GM13976 (cell line): ENCODE results near the gene MTPN.

Experiments
- DNase-seq: peaks from one replicate; pipeline ENCODE4 v3.0.0; 2012; ENCODE audit warnings: low spot score
- in situ Hi-C: fragments of 300-500 bp; cut with MboI; formaldehyde crosslinking; loops from one replicate; pipeline ENCODE4 v1.12.0; 2022; ENCODE audit warnings: low sequenced_read_pairs, mixed read lengths, inconsistent platforms; ENCODE audit not compliant: unreplicated experiment
- TF ChIP-seq, protein P1 (sequence below): IDR thresholded peaks from 2 replicates; pipeline ENCODE4 v1.5.1; 2012; ENCODE audit warnings: borderline replicate concordance, mild to moderate bottlenecking; ENCODE audit not compliant: insufficient read depth; ENCODE audit errors: extremely low read depth, missing control alignments, control extremely low read depth

Gene MTPN

DNA sequence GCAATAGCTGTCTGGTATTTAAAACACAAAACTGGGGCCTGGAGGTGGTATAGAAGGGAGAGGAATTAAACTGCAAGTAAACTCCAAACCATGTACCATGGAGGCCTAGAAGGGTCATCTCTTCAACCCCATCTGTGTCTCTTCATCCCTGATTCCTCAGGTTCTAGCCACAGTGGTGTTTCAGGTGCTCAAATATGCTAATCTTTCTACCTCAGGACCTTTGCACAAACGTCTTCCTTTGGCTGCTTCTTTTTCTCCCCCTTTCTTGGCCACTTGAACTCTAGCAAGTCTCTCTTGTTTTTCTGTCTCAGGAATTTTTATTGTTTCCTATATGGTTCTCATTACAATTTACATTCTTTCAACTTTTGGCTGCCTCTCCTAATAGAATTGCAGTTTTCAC lies 25.6 kb upstream of the MTPN start:
- in situ Hi-C loops, result no loop called here
- TF ChIP-seq, protein P1, sequence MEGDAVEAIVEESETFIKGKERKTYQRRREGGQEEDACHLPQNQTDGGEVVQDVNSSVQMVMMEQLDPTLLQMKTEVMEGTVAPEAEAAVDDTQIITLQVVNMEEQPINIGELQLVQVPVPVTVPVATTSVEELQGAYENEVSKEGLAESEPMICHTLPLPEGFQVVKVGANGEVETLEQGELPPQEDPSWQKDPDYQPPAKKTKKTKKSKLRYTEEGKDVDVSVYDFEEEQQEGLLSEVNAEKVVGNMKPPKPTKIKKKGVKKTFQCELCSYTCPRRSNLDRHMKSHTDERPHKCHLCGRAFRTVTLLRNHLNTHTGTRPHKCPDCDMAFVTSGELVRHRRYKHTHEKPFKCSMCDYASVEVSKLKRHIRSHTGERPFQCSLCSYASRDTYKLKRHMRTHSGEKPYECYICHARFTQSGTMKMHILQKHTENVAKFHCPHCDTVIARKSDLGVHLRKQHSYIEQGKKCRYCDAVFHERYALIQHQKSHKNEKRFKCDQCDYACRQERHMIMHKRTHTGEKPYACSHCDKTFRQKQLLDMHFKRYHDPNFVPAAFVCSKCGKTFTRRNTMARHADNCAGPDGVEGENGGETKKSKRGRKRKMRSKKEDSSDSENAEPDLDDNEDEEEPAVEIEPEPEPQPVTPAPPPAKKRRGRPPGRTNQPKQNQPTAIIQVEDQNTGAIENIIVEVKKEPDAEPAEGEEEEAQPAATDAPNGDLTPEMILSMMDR, result no peak
- no peak for DNase-seq

DNA sequence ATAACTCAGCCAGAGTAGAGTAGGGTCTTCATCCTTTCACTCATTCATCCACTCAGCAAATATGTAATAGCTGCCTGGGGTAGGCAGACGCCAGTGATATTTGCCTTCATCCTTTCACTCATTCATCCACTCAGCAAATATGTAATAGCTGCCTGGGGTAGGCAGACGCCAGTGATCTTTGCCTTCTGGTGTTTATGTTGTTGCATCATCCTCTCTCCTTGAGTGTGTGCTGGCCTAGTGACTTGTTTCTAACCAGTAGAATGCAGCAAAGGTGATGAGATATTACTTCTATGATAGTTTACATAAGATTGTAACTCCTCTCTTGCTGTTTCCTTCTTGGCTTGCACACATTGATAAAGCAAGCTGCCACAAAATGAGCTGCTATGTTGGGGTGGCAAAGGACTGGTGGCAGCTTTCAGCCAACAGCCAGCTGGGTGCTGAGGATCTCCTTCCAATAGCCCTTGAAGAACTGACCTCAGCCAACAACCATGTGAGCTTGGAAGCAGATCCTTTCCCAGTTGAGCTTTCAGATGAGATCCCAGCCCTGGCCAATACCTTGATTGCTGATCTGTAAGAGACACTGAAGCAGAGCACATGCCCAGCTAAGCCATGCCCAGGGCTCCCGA lies 23.2 kb upstream of the MTPN start:
- DNase-seq, result no peak
- in situ Hi-C loops, result no loop called here
- TF ChIP-seq, protein P1, result no peak

DNA sequence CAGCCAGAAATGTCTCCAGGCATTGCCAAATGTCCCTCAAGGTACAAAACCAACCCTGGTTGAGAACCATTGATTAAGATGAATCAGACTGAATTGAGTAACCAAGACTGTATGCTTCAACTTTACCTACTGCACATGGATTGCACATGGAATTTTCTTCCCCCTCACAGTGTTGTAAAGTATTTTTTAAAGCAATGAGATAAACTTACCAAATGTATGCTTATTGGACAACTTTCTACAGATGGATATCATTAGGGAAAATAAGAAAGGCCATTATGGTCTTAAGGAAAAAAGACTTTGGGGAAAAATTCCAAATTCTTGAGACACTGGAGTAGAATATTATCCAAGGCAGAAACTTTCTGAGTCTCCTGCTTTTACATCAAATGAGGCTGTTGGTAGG lies 20.9 kb upstream of the MTPN start:
- no peak for DNase-seq
- in situ Hi-C loops, result no loop called here

DNA sequence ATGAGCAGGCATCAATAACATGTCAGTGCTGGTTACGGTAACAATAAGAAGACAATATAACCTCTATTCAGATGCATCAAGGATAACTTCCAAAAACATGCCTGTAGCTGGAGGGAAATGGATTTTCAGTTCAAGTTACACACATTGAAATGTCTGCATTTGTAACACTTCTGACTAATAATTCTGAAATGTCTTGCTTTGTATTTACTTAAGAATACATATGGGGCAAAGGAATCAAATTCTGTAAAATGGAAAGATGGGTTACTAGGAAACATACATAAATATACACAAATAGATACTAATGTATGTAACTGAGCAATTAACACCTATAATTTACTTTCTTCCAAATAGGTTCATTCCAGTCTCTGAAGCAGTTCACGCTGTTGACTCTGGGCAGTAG lies 18.6 kb upstream of the MTPN start:
- DNase-seq, result no peak

More for the DNA sequence above, 20.9 kb upstream of the MTPN start:
- TF ChIP-seq, protein P1, result no peak

DNA sequence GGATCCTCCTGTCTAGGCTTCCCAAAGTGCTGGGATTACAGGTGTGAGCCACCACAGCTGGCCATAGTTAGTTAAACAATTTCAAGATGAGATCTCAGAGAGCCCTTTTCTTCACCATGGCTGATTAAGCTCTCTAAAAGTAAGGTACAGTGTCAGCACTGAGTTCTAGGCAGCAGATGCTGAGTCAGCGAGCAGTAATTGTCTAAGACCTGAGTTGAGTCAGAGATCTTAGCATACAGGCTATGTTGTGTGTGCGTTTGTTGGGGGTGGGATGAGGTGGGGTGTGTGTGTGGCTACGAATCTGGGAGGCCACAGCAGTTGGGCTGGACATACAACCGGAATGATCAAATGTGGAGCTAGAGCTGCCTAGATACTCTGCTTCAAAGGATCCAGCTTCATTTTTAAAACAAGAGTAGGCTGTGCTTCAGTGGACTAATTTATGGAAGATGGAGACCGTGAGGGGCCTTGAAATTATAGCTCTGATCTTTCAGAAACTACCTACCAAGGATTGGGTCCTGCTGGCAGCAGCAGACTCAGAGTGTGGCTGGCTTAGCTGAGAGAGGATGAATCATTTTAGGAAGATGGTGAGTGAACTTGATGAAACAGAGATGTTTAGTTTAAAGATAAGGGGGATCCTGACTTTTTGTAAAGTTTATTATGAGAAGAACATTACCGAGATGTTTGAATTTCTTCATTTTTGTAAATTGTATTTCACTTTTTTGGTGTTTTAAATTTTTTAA lies 17.5 kb upstream of the MTPN start:
- no peak for DNase-seq
- TF ChIP-seq, protein P1, result no peak
- in situ Hi-C loops, result no loop called here

More for the DNA sequence above, 18.6 kb upstream of the MTPN start:
- in situ Hi-C loops, result no loop called here
- TF ChIP-seq, protein P1, result no peak

DNA sequence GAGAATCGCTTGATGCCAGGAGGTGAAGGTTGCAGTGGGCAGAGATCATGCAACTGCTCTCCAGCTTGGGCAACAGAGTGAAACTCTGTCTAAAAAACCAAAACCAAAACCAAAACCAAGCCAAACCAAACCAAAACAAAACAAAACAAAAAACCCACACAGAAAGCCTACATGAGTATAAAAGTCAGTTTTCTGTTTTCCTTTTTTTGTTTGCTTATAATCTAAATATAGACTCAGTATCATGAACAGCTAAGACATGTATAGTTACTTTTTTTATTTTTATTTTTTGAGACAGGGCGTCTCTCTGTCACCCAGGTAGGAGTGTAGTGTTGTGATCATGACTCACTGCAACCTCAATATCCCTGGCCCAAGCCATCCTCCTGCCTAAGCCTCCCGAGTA lies 16.8 kb upstream of the MTPN start:
- TF ChIP-seq, protein P1, result no peak
- in situ Hi-C loops, result no loop called here
- DNase-seq, result no peak

DNA sequence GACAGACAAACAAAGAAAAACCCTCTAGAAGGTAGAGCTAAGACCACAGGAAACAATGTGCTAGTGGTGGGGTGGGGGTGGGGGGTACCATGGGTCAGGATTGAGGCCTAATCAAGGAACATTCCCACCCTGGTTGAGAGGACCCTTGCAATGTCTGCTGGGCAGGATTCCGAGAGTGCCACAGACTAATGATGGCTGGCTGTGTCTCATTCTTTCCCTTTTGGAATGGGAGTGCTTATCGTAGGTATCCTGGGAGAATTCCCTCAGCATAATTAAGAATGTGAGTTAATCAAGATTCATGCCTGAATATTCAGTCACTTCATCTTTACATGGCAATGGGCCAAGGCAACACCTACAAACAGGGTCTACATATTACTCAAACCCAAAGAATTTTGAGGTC lies 14.7 kb upstream of the MTPN start:
- TF ChIP-seq, protein P1, result no peak
- in situ Hi-C loops, result no loop called here
- no peak for DNase-seq
